SH-SY5Y (cell line): ENCODE results near the gene WDCP.

ENCODE experiments used
- GATA2 ChIP-seq: IDR thresholded peaks from 2 replicates; pipeline ENCODE4 v1.6.1; 2011; ENCODE audit warnings: mild to moderate bottlenecking, low read depth, low read length
- GATA3 ChIP-seq: IDR thresholded peaks from 2 replicates; pipeline ENCODE4 v1.6.1; 2011; ENCODE audit warnings: low read depth, mild to moderate bottlenecking, low read length, moderate library complexity

GRCh38 chr2:24019729-24020128 lies 27.5 kb downstream of the WDCP start:
- TF ChIP-seq GATA2 (no peak), GATA3 (no peak)
